HG03060 (cell line): ENCODE results near the gene FBXO11.
"Not testable (repeated sequence)": the region's sequence is repeated elsewhere in the genome, so short reads cannot be mapped to it uniquely, and the experiment has no call there.

ENCODE experiments used
- ATAC-seq: cut with Tn5 transposase; IDR thresholded peaks from one replicate; pipeline ENCODE4 v1.9.1; 2021; ENCODE audit warnings: low read depth, moderate number of reproducible peaks; ENCODE audit not compliant: unreplicated experiment

Gene FBXO11

DNA sequence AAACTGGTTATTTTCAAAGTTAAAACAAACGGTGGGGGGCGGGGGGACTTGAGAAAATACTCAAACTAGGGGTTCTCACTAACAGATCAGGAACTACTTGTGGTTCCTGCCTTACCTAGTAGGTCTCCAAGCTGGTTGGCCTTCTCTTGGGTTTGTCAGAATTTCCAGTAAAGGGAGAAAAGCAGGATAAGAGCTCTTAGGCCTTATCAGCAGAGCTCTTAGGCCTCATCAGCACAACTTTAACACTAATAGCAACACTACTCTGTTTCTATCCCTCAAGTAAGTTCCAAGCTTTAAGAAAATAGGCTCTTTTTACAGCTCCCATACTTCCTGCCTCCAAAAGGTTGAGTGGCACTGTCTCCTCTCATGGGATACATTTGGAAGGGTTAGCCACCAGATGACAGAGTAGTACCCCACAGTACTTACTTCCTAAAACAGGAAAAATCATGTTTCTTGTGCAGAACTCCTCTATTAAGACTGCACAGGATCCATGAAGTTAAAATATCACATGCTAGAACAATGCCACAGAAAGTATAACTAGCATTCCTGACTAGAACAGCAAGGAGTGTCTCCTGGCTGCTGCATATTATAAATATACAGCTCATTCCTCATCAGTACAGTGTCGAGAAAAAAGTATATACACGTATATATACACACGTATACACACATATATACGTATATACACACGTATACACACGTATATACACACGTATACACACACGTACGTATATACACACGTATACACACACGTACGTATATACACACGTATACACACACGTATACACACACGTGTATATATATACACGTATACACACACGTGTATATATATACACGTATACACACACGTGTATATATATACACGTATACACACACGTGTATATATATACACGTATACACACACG is 6.1 kb downstream of the FBXO11 start:
- no peak for ATAC-seq

DNA sequence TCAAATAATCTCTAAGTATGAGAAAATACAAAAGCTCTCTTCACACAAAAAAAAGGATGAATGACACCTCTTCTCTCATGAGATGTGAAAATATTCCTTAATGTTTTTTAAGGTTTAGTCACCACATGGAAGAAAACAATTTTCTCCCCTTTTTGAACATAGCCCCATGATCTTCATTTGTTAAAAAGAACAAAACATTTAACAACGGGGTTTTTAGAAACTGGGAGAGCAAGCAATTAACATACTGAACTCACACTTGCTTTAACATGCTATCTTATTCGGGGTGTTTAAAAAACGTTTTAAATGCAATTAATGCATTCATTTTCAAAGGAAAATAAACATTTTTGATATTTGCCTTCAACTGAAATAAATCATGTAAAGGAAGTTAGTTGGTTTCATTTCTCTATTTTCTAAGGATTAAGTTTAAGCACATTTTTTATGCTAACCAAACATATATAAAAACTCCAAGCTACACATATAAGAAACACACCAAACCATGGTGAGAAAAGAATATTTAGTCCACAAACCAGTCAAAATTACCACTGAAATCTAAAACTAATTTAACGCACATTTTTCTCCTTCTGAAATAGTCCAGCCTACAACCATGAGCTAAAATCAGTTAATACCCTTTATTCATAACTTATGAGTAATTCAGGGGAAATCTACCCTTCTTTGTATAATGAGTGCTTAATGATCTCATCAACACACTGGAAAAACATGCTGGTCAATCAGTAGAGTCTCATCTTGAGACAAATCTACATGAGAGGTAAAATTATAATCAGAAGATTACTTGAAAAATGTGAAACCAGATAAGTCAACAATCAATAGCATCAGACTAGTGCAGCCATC is 8.2 kb downstream of the FBXO11 start:
- ATAC-seq, result no peak

DNA sequence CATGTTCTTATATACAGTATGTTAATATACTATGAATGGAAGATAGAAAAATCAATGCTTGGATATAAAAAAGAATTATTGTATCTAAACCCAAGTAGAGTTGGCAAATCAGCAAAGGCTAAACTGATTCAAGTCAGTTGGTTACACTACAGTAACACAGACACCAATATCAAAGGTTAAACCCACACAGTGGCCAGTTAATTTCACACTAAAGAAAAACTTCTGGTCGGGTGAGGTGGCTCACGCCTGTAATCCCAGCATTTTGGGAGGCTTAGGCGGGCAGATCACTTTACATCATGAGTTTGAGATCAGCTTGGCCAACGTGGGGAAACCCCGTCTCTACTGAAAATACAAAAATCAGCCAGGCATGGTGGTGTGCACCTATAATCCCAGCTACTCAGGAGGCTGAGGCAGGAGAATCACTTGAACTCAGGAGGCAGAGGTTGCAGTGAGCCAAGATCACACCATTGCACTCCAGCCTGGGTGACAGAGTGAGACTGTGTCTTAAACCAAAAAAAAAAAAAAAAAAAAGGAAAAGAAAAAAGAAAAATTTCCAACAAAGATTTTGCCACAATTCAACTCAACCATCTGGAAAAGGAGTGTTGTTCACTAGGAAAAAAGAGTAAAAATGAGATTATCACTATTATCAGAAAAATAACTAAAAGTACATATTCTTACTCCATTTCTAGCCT is 9.0 kb downstream of the FBXO11 start:
- ATAC-seq, result not testable (repeated sequence)

DNA sequence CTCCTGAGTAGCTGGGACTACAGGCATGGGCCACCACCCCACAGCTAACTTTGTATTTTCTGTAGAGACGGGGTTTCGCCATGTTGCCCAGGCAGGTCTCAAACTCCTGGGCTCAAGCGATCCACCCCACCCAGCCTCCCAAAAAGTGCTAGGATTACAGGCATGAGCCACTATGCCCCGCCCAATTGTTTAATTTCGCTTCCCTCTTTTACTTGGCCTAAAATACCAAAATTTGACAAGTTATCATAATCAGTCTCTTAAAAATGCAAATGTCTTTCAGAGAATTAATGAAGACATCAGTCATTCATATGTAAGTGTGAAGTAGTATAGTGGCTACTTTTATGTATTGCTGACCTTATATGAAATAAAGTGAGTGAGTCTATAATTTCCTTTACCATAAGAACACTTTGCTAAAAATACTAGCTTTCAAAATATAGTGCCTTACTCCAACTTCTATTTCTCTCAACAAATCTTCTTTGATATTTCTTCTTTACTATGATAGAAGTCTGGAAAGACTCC is 9.8 kb downstream of the FBXO11 start:
- ATAC-seq, result no peak

- no peak for ATAC-seq
Observed at GRCh38 chr2:47893771-47894170, 12.5 kb downstream of the FBXO11 start.

- no peak for ATAC-seq
Observed at GRCh38 chr2:47892338-47892730, 14.0 kb downstream of the FBXO11 start.

DNA sequence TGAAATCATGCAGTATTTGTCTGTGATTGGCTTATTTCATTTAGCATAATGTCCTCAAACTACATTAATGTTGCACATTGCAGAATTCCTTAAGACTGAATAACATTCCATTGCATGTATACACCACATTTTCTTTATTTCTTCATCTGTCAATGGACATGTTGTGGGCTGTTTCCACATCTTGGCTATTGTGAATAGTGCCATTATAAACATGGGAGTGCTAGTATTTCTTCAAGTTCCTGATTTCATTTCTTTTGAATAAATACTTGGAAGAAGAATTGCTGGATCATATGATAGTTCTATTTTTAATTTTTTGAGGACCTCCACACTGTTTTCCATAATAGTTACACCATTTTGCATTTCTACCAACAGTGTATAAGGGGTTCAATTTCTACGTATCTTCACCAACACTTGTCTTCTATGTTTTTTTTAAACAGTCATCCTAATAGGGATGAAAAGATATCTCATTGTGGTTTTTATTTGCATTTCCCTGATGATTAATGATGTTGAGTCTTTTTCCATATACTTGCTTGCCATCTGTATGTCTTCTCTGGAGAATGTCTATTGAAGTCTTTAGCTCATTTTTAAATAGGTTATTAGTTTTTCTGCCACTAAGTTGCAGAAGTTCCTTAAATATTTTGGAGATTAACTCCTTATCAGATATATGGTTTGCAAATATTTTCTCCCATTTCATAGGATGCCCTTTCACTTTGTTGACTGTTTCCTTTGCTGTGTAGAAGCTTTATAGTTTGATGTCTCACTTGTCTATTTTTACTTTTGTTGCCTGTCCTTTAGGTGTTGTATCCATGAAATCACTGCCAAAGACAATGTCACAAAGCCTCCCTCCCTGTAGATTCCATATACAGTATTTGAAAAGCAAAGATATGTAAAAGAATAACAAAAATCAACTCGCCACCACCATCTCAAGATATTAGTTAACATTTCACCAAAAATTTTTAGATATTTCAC is 14.6 kb downstream of the FBXO11 start:
- no peak for ATAC-seq

- no peak for ATAC-seq
Observed at GRCh38 chr2:47890711-47891368, 15.5 kb downstream of the FBXO11 start.

- ATAC-seq, result no peak
Observed at GRCh38 chr2:47888581-47889280, 17.6 kb downstream of the FBXO11 start.

- ATAC-seq, result no peak
Observed at GRCh38 chr2:47876912-47877311, 29.4 kb downstream of the FBXO11 start.

DNA sequence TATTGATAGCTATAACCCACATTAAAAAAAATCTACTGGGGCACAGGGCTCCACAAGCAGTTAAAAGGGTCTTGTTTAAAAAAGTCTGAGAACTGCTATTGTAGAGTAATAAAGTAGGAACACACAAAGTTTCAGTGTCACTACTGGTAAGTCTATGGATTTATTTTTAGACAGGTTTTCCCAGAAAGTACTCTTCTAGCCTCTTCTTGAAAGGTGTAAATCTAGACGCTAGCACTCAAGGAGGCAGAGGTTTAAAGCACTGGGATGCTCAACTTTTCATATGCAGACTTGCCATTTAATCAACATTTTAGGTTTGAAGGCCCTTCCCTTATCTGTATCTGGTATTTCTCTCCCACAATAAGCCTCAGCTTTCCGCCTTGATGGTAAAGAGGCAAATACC is 33.4 kb downstream of the FBXO11 start:
- no peak for ATAC-seq

- no peak for ATAC-seq
Observed at GRCh38 chr2:47870641-47871540, 35.4 kb downstream of the FBXO11 start.

DNA sequence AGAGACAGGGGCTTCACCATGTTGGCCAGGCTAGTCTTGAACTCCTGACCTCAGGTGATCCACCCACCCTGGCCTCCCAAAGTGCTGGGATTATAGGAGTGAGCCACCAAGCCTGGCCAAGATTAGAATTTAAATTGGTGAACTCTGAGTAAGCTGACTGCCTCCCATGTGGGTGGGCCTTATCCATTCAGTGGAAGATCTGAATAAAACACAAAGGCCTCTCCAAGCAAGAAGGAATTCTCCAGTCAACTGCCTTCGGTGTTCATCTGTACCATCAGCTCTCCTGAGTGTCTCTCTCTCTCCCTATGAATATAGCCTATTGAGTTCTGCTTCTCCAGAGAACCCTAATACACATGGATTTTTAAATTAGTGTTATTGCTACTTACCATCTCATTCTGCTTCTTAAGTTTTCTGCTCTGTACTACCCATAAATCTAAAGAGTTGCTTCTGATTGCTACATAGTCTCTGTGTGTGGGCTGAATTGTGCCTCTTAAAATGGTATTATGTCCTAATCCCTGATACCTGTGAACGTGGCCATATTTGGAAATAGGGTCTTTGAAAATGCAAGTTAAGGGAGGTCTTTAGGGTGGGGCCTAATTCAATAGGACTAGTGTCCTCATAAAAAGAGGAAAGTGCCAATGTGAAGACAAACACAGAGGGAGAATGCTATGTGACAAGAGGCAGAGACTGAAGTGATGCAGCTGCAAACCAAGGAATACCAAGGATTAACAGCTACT is 36.3 kb downstream of the FBXO11 start:
- no peak for ATAC-seq

DNA sequence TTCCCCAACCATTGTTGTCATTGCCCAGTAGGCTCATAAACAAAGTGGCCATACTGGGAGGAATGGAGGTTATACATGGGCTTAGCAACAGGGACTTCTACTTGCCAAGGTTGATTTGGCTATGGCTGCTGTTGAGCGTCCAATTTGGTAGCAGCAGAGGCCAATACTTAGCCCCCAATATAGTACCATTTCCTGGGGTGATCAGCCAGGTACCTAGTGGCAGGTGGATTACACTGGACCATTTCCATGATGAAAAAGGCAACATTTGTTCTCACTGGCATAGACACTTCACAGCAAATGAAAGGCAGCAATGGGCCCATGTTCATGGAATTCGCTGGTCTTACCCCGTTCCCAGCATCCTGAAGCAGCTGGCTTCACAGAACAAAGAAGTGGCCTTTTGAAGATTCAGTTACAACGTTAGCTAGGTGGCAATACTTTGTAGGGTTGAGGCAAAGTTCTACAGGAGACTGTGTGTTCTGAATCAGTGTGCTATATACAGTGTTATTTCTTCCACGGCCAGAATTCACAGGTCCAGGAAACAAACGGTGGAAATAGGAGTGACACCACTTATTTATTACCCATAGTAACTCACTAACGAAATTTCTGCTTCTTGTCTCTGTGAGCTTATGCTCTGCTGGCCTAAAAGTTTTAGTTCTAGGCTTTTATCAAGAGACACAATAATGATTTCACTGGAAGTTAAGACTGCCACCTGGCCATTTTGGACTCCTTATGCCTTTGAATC is 37.5 kb downstream of the FBXO11 start:
- no peak for ATAC-seq

GRCh38 chr2:47867205-47867604 is 39.1 kb downstream of the FBXO11 start:
- no peak for ATAC-seq

- ATAC-seq, result no peak
Observed at GRCh38 chr2:47864566-47864965, 41.7 kb downstream of the FBXO11 start.
